ENCODE results near the gene ABLIM2. TPM values are rescaled to one million over a fixed set of nuclear protein-coding genes. Genes with fewer than 3 reads are reported as not detected.

The ABLIM2 gene
- total and polyA plus RNA-seq, 10 of the 15 experiments (the other 5 are each of a cell fraction or from before 2014, with no cell fraction given): 0.03 to 0.15 (median 0.05) TPM; not detected in 7

- H4K20me1 ChIP-seq (ENCODE audit: control insufficient read depth, insufficient read depth): no peaks in the 10 kb centered on the region
- WGBS (ENCODE audit: insufficient coverage, insufficient replicate concordance, low lambda C conversion rate, missing lambda C conversion rate): 27% methylated on average over 14 of the region's 14 CpGs
- H3K4me2 ChIP-seq (ENCODE audit: control insufficient read depth, insufficient read depth): no peak overlapping the region
- RAD21 ChIA-PET (ENCODE audit: unreplicated experiment): no interaction called here
- no peak for TF ChIP-seq E2F4 (IDR thresholded peaks at IDR 0.05; ENCODE audit: low read depth, low read length)
- no peak for TF ChIP-seq STAT1 (conservative IDR thresholded peaks at IDR 0.05)
- TF ChIP-seq EED (IDR thresholded peaks at IDR 0.05; ENCODE audit: low read depth): no peak
- POLR2A ChIA-PET: no interaction called here
- DNase-seq (ENCODE audit: low read depth, low spot score) (no peak), ATAC-seq (no peak), FAIRE-seq (no peak)
- no peaks in the 10 kb centered on the region for H3K79me2 ChIP-seq (ENCODE audit: control insufficient read depth, insufficient read depth, low read length)
- BruUV-seq (replicated peaks): no TSS peak
- no peak overlapping the region for H3K4me3 ChIP-seq
- H3K27me3 ChIP-seq (replicated peaks in 1 of 2; ENCODE audit: control insufficient read depth in 2 of 2, insufficient read depth in 2 of 2, low read length in 1 of 2): peaks cover 0 to 8% of the 10 kb centered on the region in 2 experiments; a peak in 3 of 4 replicates
- in situ Hi-C loops (cut with MboI): no loop called here
- no peak overlapping the region for H3K27ac ChIP-seq (ENCODE audit: control insufficient read depth, insufficient read depth)
- SMC1A ChIA-PET (ENCODE audit: uncharacterized antibody, unreplicated experiment): no interaction called here
- CTCF ChIA-PET: no interaction called here
- no peaks in the 10 kb centered on the region for H3K36me3 ChIP-seq (ENCODE audit: control insufficient read depth in 2 of 2, insufficient read depth in 2 of 2, low read length in 1 of 2)
- H2AFZ ChIP-seq (ENCODE audit: control insufficient read depth, low read depth, low read length): no peak overlapping the region
- intact Hi-C loops (cut with micrococcal nuclease; ENCODE audit: unreplicated experiment): no loop called here
- H3K4me1 ChIP-seq (ENCODE audit: control insufficient read depth, insufficient read depth, low read length): no peaks in the 10 kb centered on the region; the same call in 1 of the 2 replicates
- no peak overlapping the region for H3K9ac ChIP-seq (ENCODE audit: control insufficient read depth, insufficient read depth, low read length)
- no peaks in the 10 kb centered on the region for H3K9me3 ChIP-seq (replicated peaks; ENCODE audit: control insufficient read depth, insufficient read depth, low read length)
Measured at GRCh38 chr4:7933651-7934510, 224.7 kb downstream of the ABLIM2 start.

GRCh38 chr4:7932287-7932686, 226.3 kb downstream of the ABLIM2 start:
- Histone ChIP-seq H3K9ac (ENCODE audit: control insufficient read depth, insufficient read depth, low read length) (no peak overlapping the region), H3K4me1 (ENCODE audit: control insufficient read depth, insufficient read depth, low read length) (no peaks in the 10 kb centered on the region), H2AFZ (ENCODE audit: control insufficient read depth, low read depth, low read length) (no peak overlapping the region), H3K27me3 (replicated peaks in 1 of 2; ENCODE audit: control insufficient read depth in 2 of 2, insufficient read depth in 2 of 2, low read length in 1 of 2) (no peaks in the 10 kb centered on the region), H3K27ac (ENCODE audit: control insufficient read depth, insufficient read depth) (no peak overlapping the region), H3K4me2 (ENCODE audit: control insufficient read depth, insufficient read depth) (no peak overlapping the region), H3K4me3 (no peak overlapping the region), H3K36me3 (ENCODE audit: control insufficient read depth in 2 of 2, insufficient read depth in 2 of 2, low read length in 1 of 2) (no peaks in the 10 kb centered on the region), H3K9me3 (replicated peaks; ENCODE audit: control insufficient read depth, insufficient read depth, low read length) (no peaks in the 10 kb centered on the region), H4K20me1 (ENCODE audit: control insufficient read depth, insufficient read depth) (no peaks in the 10 kb centered on the region), H3K79me2 (ENCODE audit: control insufficient read depth, insufficient read depth, low read length) (no peaks in the 10 kb centered on the region)
- WGBS (ENCODE audit: insufficient coverage, insufficient replicate concordance, low lambda C conversion rate, missing lambda C conversion rate): 5% methylated on average over 1 of the region's 1 CpG
- ATAC-seq (no peak), FAIRE-seq (no peak), DNase-seq (ENCODE audit: low read depth, low spot score) (no peak)
- ChIA-PET CTCF (no interaction called here), SMC1A (ENCODE audit: uncharacterized antibody, unreplicated experiment) (no interaction called here), RAD21 (ENCODE audit: unreplicated experiment) (no interaction called here), POLR2A (no interaction called here)
- in situ Hi-C loops (cut with MboI): no loop called here
- BruUV-seq (replicated peaks): no TSS peak
- intact Hi-C loops (cut with micrococcal nuclease; ENCODE audit: unreplicated experiment): no loop called here
- no peak for TF ChIP-seq SREBF1 (IDR thresholded peaks at IDR 0.05; ENCODE audit: low read length)
- TF ChIP-seq SUPT20H (IDR thresholded peaks at IDR 0.05; ENCODE audit: borderline replicate concordance, control insufficient read depth, low read depth, low read length): no peak
- no peak for TF ChIP-seq POLR2A (IDR thresholded peaks at IDR 0.05; ENCODE audit: low read depth, low read length)
- TF ChIP-seq JUND (IDR thresholded peaks at IDR 0.05; ENCODE audit: low read depth, low read length): no peak
- no peak for TF ChIP-seq MYB (IDR thresholded peaks at IDR 0.05; ENCODE audit: borderline replicate concordance, low read depth, low read length)
- TF ChIP-seq HDAC6 (IDR thresholded peaks at IDR 0.05; ENCODE audit: unreplicated experiment): no peak
- TF ChIP-seq, protein P1, sequence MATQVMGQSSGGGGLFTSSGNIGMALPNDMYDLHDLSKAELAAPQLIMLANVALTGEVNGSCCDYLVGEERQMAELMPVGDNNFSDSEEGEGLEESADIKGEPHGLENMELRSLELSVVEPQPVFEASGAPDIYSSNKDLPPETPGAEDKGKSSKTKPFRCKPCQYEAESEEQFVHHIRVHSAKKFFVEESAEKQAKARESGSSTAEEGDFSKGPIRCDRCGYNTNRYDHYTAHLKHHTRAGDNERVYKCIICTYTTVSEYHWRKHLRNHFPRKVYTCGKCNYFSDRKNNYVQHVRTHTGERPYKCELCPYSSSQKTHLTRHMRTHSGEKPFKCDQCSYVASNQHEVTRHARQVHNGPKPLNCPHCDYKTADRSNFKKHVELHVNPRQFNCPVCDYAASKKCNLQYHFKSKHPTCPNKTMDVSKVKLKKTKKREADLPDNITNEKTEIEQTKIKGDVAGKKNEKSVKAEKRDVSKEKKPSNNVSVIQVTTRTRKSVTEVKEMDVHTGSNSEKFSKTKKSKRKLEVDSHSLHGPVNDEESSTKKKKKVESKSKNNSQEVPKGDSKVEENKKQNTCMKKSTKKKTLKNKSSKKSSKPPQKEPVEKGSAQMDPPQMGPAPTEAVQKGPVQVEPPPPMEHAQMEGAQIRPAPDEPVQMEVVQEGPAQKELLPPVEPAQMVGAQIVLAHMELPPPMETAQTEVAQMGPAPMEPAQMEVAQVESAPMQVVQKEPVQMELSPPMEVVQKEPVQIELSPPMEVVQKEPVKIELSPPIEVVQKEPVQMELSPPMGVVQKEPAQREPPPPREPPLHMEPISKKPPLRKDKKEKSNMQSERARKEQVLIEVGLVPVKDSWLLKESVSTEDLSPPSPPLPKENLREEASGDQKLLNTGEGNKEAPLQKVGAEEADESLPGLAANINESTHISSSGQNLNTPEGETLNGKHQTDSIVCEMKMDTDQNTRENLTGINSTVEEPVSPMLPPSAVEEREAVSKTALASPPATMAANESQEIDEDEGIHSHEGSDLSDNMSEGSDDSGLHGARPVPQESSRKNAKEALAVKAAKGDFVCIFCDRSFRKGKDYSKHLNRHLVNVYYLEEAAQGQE (IDR thresholded peaks at IDR 0.05; ENCODE audit: low read depth, low read length): no peak
- no peak for TF ChIP-seq ZNF274 (IDR thresholded peaks at IDR 0.05; ENCODE audit: insufficient read depth, insufficient read length)
- no peak for TF ChIP-seq SUZ12 (IDR thresholded peaks at IDR 0.05; ENCODE audit: unreplicated experiment)
- TF ChIP-seq MXI1 (IDR thresholded peaks at IDR 0.05; ENCODE audit: low read depth, low read length): no peak
